SHP77 (cell line): ENCODE measurements around the gene TCEANC.
A peak's percentile ranks its signal among the peaks of the same experiment; 100 is the strongest.
"Not testable (repeated sequence)": the region's sequence is repeated elsewhere in the genome, so short reads cannot be mapped to it uniquely, and the experiment has no call there.

ENCODE experiments used
- DNase-seq, 2 experiments: peaks; one replicate each; lab custom pipeline; 2025; lab: John Stamatoyannopoulos, UW

TCEANC gene

GRCh38 chrX:13652850-13653693, at the start of gene TCEANC:
TSS of gene TCEANC (plus strand) at chrX:13653141. CDS start at chrX:13662509, 9,368 bp downstream.
- peak; percentile 85 to 92 for DNase-seq

GRCh38 chrX:13605611-13606010, 47.3 kb upstream of the TCEANC start:
- DNase-seq: no peak

GRCh38 chrX:13607331-13607995, 45.5 kb upstream of the TCEANC start:
- no peak for DNase-seq

- DNase-seq: no peak
Observed at GRCh38 chrX:13607996-13608365, 45.0 kb upstream of the TCEANC start.

GRCh38 chrX:13614154-13614553, 38.8 kb upstream of the TCEANC start:
- no peak for DNase-seq

- DNase-seq: no peak
Observed at GRCh38 chrX:13620207-13620606, 32.7 kb upstream of the TCEANC start.

GRCh38 chrX:13622401-13622964, 30.5 kb upstream of the TCEANC start:
- DNase-seq: no peak

GRCh38 chrX:13627306-13627705, 25.6 kb upstream of the TCEANC start:
- DNase-seq: no peak

- DNase-seq: not testable (repeated sequence)
Observed at GRCh38 chrX:13637224-13637623, 15.7 kb upstream of the TCEANC start.

- no peak for DNase-seq
Observed at GRCh38 chrX:13638021-13638420, 14.9 kb upstream of the TCEANC start.

GRCh38 chrX:13638826-13639225, 14.1 kb upstream of the TCEANC start:
- DNase-seq: no peak

- not testable (repeated sequence) for DNase-seq
Observed at GRCh38 chrX:13641684-13642083, 11.3 kb upstream of the TCEANC start.

- no peak for DNase-seq
Observed at GRCh38 chrX:13645464-13646153, 7.3 kb upstream of the TCEANC start.

- DNase-seq: peak; percentile 21 to 35
Observed at GRCh38 chrX:13646154-13646549, 6.8 kb upstream of the TCEANC start.

- DNase-seq: peak; percentile 49 to 61
Observed at GRCh38 chrX:13647709-13648212, 5.2 kb upstream of the TCEANC start.

- DNase-seq: not testable (repeated sequence)
Observed at GRCh38 chrX:13648336-13648735, 4.6 kb upstream of the TCEANC start.

GRCh38 chrX:13649838-13650237, 3.1 kb upstream of the TCEANC start:
- no peak for DNase-seq

- DNase-seq: no peak
Observed at GRCh38 chrX:13650318-13650717, 2.6 kb upstream of the TCEANC start.

GRCh38 chrX:13651150-13651549, 1.8 kb upstream of the TCEANC start:
- no peak for DNase-seq

- no peak for DNase-seq
Observed at GRCh38 chrX:13652287-13652793, 601 bp upstream of the TCEANC start.

GRCh38 chrX:13654116-13654515, 1.2 kb downstream of the TCEANC start:
- no peak for DNase-seq

GRCh38 chrX:13655674-13656073, 2.7 kb downstream of the TCEANC start:
- DNase-seq: no peak
